ENCODE results near the gene PLS3.
"Not testable (repeated sequence)": the region's sequence is repeated elsewhere in the genome, so short reads cannot be mapped to it uniquely, and the experiment has no call there.

Gene PLS3

GRCh38 chrX:115609621-115610020, 48.6 kb downstream of the PLS3 start:
- DNase-seq (ENCODE audit: low read depth): no peak

GRCh38 chrX:115616943-115617563, 56.1 kb downstream of the PLS3 start:
- no peak for DNase-seq (ENCODE audit: low read depth)

- no peak for DNase-seq (ENCODE audit: low read depth)
Observed at GRCh38 chrX:115622534-115622933, 61.6 kb downstream of the PLS3 start.

GRCh38 chrX:115624916-115625315, 63.9 kb downstream of the PLS3 start:
- no peak for DNase-seq (ENCODE audit: low read depth)

GRCh38 chrX:115625572-115626301, 64.8 kb downstream of the PLS3 start:
- no peak for DNase-seq (ENCODE audit: low read depth)

GRCh38 chrX:115630204-115630603, 69.2 kb downstream of the PLS3 start:
- DNase-seq (ENCODE audit: low read depth): no peak

- no peak for DNase-seq (ENCODE audit: low read depth)
Observed at GRCh38 chrX:115632455-115632854, 71.5 kb downstream of the PLS3 start.

- DNase-seq (ENCODE audit: low read depth): not testable (repeated sequence)
Observed at GRCh38 chrX:115633397-115633796, 72.4 kb downstream of the PLS3 start.

GRCh38 chrX:115639334-115639880, 78.4 kb downstream of the PLS3 start:
- DNase-seq (ENCODE audit: low read depth): no peak

GRCh38 chrX:115642311-115642710, 81.3 kb downstream of the PLS3 start:
- DNase-seq (ENCODE audit: low read depth): no peak

GRCh38 chrX:115642895-115643530, 82.0 kb downstream of the PLS3 start:
- DNase-seq (ENCODE audit: low read depth): no peak

GRCh38 chrX:115644397-115644796, 83.4 kb downstream of the PLS3 start:
- DNase-seq (ENCODE audit: low read depth): not testable (repeated sequence)

- DNase-seq (ENCODE audit: low read depth): no peak
Observed at GRCh38 chrX:115649461-115650063, 88.6 kb downstream of the PLS3 start.

- no peak for DNase-seq (ENCODE audit: low read depth)
Observed at GRCh38 chrX:115650449-115650848, 89.5 kb downstream of the PLS3 start.

GRCh38 chrX:115650916-115651315, 89.9 kb downstream of the PLS3 start:
- no peak for DNase-seq (ENCODE audit: low read depth)

- DNase-seq (ENCODE audit: low read depth): no peak
Observed at GRCh38 chrX:115652221-115652620, 91.2 kb downstream of the PLS3 start.

GRCh38 chrX:115665122-115665521, 104.1 kb downstream of the PLS3 start:
- no peak for DNase-seq (ENCODE audit: low read depth)

- no peak for DNase-seq (ENCODE audit: low read depth)
Observed at GRCh38 chrX:115679460-115679859, 118.5 kb downstream of the PLS3 start.

GRCh38 chrX:115687595-115687994, 126.6 kb downstream of the PLS3 start:
- DNase-seq (ENCODE audit: low read depth): no peak

- no peak for DNase-seq (ENCODE audit: low read depth)
Observed at GRCh38 chrX:115689931-115690330, 129.0 kb downstream of the PLS3 start.

- no peak for DNase-seq (ENCODE audit: low read depth)
Observed at GRCh38 chrX:115690511-115691216, 129.7 kb downstream of the PLS3 start.

GRCh38 chrX:115693476-115693875, 132.5 kb downstream of the PLS3 start:
- DNase-seq (ENCODE audit: low read depth): no peak

Measured in stimulated activated CD8-positive, alpha-beta memory T cell treated with anti-CD3 and anti-CD28 coated beads, Interleukin-12 subunit alpha, Interleukin-12 subunit beta, amount 100 ng/mL, for 4 hours (primary cell).